Breast epithelium (tissue), 3 donors: ENCODE results near the gene FUT2.

Experiments used
- CTCF ChIP-seq, 3 donors: fragments of 450-650 bp; IDR thresholded peaks; one replicate each; pipeline ENCODE4 v1.5.1; 2016 to 2017; ENCODE audit warnings: antibody characterized with exemption in 3 of 3, mild to moderate bottlenecking in 3 of 3, moderate library complexity in 3 of 3
- POLR2A ChIP-seq: fragments of 450-650 bp; IDR thresholded peaks from one replicate; pipeline ENCODE4 v1.6.1; 2016; ENCODE audit warnings: antibody characterized with exemption, mild to moderate bottlenecking, moderate library complexity
- POLR2AphosphoS5 ChIP-seq, 3 donors: sonication (generic); formaldehyde crosslinking; IDR thresholded peaks; one replicate each; pipeline ENCODE4 v1.6.1; 2017; ENCODE audit warnings: antibody characterized with exemption in 3 of 3

DNA sequence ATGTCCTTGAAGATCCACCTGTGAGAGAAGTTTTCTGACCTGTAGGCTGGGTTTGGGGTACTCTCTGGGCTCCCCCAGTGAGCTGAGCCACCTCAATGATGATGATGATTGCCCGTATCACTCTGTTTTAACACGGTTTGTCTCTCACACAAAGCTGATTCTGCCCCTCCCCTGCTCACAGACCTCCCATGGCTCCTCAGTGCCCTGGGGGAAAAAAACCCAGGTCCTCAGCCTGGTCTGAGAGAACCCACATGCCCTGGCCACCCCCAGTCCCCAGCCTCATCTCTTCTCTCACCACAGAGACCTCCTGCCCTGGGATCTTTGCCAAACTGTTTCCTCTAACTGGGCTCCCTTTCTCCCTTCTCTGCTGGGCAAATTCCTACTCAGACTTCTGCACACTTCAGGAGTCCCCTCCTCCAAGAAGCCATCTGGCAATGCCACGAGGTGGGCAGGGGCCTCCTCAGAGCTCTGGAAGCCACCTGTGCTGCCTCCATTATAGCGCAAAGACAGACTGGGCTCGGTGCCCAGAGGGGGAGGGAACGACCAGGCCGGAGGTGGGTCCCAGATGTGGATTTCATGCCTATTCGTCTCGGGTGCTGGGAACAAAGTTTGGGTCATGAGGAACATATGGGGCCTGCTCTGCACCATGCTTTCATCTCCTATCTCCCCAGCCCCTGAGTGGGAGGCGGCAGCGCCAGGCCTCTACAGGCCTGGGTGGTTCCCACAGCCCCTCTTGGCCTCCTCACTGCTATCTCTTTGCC lies 41.3 kb upstream of the FUT2 start:
- TF ChIP-seq CTCF (IDR thresholded peaks at IDR 0.05) (no peak), POLR2A (no peak), POLR2AphosphoS5 (IDR thresholded peaks at IDR 0.05) (no peak)
